ENCODE data around the gene ITGB5. TPM values are rescaled to one million over a fixed set of nuclear protein-coding genes. Genes with fewer than 3 reads are reported as not detected.
"Not testable (repeated sequence)": the region's sequence is repeated elsewhere in the genome, so short reads cannot be mapped to it uniquely, and the experiment has no call there.

Gene ITGB5
- total and polyA plus RNA-seq, 4 donors = 16.9 to 66.6 (median 48.0) TPM

- Histone ChIP-seq H3K9me3 (ENCODE audit: control insufficient read depth in 4 of 4, low read length in 3 of 4) (no peaks in the 10 kb centered on the region), H3K9ac (ENCODE audit: low read depth in 1 of 2, low read length in 2 of 2) (no peak overlapping the region), H3K4me1 (ENCODE audit: control insufficient read depth in 4 of 4, insufficient read depth in 4 of 4, low read length in 3 of 4) (peaks cover 0 to 23% (median 20%) of the 10 kb centered on the region in 4 donors), H3K27ac (ENCODE audit: low read depth in 1 of 2, low read length in 2 of 2) (no peak overlapping the region), H3K4me3 (ENCODE audit: low read depth in 1 of 3, low read length in 3 of 3) (no peak overlapping the region), H3K27me3 (ENCODE audit: control insufficient read depth in 4 of 4, insufficient read depth in 4 of 4, low read length in 3 of 4) (no peaks in the 10 kb centered on the region), H3K36me3 (ENCODE audit: control insufficient read depth in 4 of 4, insufficient read depth in 3 of 4, low read depth in 1 of 4, low read length in 3 of 4) (peaks cover 0 to 3% (median 0%) of the 10 kb centered on the region in 4 donors)
- no peak for DNase-seq (ENCODE audit: low spot score)
- TF ChIP-seq YY1 (IDR thresholded peaks at IDR 0.05) = no peak
- no peak for TF ChIP-seq HNF4G (IDR thresholded peaks at IDR 0.05)
- TF ChIP-seq RXRA (IDR thresholded peaks at IDR 0.05) = no peak
- no peak for TF ChIP-seq NR2F2 (IDR thresholded peaks at IDR 0.05)
- TF ChIP-seq RAD21 (IDR thresholded peaks at IDR 0.05) = no peak
- no peak for TF ChIP-seq EGR1 (IDR thresholded peaks at IDR 0.05; ENCODE audit: low read depth in 2 of 2)
- no peak for TF ChIP-seq GABPA (IDR thresholded peaks at IDR 0.05 in 1 of 2, conservative IDR thresholded peaks at IDR 0.05 in 1 of 2)
- TF ChIP-seq TAF1 (conservative IDR thresholded peaks at IDR 0.05) = no peak
- TF ChIP-seq, protein P1, sequence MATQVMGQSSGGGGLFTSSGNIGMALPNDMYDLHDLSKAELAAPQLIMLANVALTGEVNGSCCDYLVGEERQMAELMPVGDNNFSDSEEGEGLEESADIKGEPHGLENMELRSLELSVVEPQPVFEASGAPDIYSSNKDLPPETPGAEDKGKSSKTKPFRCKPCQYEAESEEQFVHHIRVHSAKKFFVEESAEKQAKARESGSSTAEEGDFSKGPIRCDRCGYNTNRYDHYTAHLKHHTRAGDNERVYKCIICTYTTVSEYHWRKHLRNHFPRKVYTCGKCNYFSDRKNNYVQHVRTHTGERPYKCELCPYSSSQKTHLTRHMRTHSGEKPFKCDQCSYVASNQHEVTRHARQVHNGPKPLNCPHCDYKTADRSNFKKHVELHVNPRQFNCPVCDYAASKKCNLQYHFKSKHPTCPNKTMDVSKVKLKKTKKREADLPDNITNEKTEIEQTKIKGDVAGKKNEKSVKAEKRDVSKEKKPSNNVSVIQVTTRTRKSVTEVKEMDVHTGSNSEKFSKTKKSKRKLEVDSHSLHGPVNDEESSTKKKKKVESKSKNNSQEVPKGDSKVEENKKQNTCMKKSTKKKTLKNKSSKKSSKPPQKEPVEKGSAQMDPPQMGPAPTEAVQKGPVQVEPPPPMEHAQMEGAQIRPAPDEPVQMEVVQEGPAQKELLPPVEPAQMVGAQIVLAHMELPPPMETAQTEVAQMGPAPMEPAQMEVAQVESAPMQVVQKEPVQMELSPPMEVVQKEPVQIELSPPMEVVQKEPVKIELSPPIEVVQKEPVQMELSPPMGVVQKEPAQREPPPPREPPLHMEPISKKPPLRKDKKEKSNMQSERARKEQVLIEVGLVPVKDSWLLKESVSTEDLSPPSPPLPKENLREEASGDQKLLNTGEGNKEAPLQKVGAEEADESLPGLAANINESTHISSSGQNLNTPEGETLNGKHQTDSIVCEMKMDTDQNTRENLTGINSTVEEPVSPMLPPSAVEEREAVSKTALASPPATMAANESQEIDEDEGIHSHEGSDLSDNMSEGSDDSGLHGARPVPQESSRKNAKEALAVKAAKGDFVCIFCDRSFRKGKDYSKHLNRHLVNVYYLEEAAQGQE (IDR thresholded peaks at IDR 0.05) = no peak
- 91% methylated on average over 4 of the region's 4 CpGs for WGBS
Measured at GRCh38 chr3:124783696-124784095, 103.5 kb downstream of the ITGB5 start.

GRCh38 chr3:124782377-124782712 lies 104.8 kb downstream of the ITGB5 start:
- whole genome bisulfite sequencing = 88% methylated on average over 6 of the region's 6 CpGs
- H3K27ac ChIP-seq (ENCODE audit: low read depth in 1 of 2, low read length in 2 of 2); H3K9ac ChIP-seq (ENCODE audit: low read depth in 1 of 2, low read length in 2 of 2); H3K9me3 ChIP-seq (ENCODE audit: control insufficient read depth in 4 of 4, low read length in 3 of 4); DNase-seq (ENCODE audit: low spot score); H3K27me3 ChIP-seq (ENCODE audit: control insufficient read depth in 4 of 4, insufficient read depth in 4 of 4, low read length in 3 of 4); H3K36me3 ChIP-seq (ENCODE audit: control insufficient read depth in 4 of 4, insufficient read depth in 3 of 4, low read depth in 1 of 4, low read length in 3 of 4); H3K4me3 ChIP-seq (ENCODE audit: low read depth in 1 of 3, low read length in 3 of 3): not testable (repeated sequence)
- peaks cover 0 to 23% (median 20%) of the 10 kb centered on the region in 4 donors for H3K4me1 ChIP-seq (ENCODE audit: control insufficient read depth in 4 of 4, insufficient read depth in 4 of 4, low read length in 3 of 4)

GRCh38 chr3:124781476-124782376 lies 105.4 kb downstream of the ITGB5 start:
- DNase-seq (ENCODE audit: low spot score) = no peak
- WGBS = 75% methylated on average over 8 of the region's 8 CpGs
- no peak overlapping the region for H3K9ac ChIP-seq (ENCODE audit: low read depth in 1 of 2, low read length in 2 of 2)
- no peak overlapping the region for H3K4me3 ChIP-seq (ENCODE audit: low read depth in 1 of 3, low read length in 3 of 3)
- H3K27ac ChIP-seq (ENCODE audit: low read depth in 1 of 2, low read length in 2 of 2) = peak overlapping the region; percentile 65 to 78
- H3K27me3 ChIP-seq (ENCODE audit: control insufficient read depth in 4 of 4, insufficient read depth in 4 of 4, low read length in 3 of 4) = no peaks in the 10 kb centered on the region
- peaks cover 0 to 19% (median 18%) of the 10 kb centered on the region in 4 donors for H3K4me1 ChIP-seq (ENCODE audit: control insufficient read depth in 4 of 4, insufficient read depth in 4 of 4, low read length in 3 of 4)
- peaks cover 0 to 3% (median 0%) of the 10 kb centered on the region in 4 donors for H3K36me3 ChIP-seq (ENCODE audit: control insufficient read depth in 4 of 4, insufficient read depth in 3 of 4, low read depth in 1 of 4, low read length in 3 of 4)
- H3K9me3 ChIP-seq (ENCODE audit: control insufficient read depth in 4 of 4, low read length in 3 of 4) = no peaks in the 10 kb centered on the region
- TF ChIP-seq, protein P2, sequence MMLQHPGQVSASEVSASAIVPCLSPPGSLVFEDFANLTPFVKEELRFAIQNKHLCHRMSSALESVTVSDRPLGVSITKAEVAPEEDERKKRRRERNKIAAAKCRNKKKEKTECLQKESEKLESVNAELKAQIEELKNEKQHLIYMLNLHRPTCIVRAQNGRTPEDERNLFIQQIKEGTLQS (IDR thresholded peaks at IDR 0.05) = no peak
- TF ChIP-seq NR2F2 (IDR thresholded peaks at IDR 0.05) = no peak
- no peak for TF ChIP-seq EGR1 (IDR thresholded peaks at IDR 0.05; ENCODE audit: low read depth in 2 of 2)
- no peak for TF ChIP-seq FOXA1 (IDR thresholded peaks at IDR 0.05)
- TF ChIP-seq, protein P1 (IDR thresholded peaks at IDR 0.05) = no peak
- TF ChIP-seq TAF1 (conservative IDR thresholded peaks at IDR 0.05) = no peak
- TF ChIP-seq FOXA2 (IDR thresholded peaks at IDR 0.05) = no peak
- TF ChIP-seq RXRA (IDR thresholded peaks at IDR 0.05) = no peak
- TF ChIP-seq, protein P3, sequence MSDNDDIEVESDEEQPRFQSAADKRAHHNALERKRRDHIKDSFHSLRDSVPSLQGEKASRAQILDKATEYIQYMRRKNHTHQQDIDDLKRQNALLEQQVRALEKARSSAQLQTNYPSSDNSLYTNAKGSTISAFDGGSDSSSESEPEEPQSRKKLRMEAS (IDR thresholded peaks at IDR 0.05) = no peak
- no peak for TF ChIP-seq RAD21 (IDR thresholded peaks at IDR 0.05)
- TF ChIP-seq GABPA (IDR thresholded peaks at IDR 0.05 in 1 of 2, conservative IDR thresholded peaks at IDR 0.05 in 1 of 2) = no peak
- no peak for TF ChIP-seq SP1 (IDR thresholded peaks at IDR 0.05)
- no peak for TF ChIP-seq HNF4A (conservative IDR thresholded peaks at IDR 0.05)
- no peak for TF ChIP-seq YY1 (IDR thresholded peaks at IDR 0.05)
- TF ChIP-seq, protein P4, sequence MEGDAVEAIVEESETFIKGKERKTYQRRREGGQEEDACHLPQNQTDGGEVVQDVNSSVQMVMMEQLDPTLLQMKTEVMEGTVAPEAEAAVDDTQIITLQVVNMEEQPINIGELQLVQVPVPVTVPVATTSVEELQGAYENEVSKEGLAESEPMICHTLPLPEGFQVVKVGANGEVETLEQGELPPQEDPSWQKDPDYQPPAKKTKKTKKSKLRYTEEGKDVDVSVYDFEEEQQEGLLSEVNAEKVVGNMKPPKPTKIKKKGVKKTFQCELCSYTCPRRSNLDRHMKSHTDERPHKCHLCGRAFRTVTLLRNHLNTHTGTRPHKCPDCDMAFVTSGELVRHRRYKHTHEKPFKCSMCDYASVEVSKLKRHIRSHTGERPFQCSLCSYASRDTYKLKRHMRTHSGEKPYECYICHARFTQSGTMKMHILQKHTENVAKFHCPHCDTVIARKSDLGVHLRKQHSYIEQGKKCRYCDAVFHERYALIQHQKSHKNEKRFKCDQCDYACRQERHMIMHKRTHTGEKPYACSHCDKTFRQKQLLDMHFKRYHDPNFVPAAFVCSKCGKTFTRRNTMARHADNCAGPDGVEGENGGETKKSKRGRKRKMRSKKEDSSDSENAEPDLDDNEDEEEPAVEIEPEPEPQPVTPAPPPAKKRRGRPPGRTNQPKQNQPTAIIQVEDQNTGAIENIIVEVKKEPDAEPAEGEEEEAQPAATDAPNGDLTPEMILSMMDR (IDR thresholded peaks at IDR 0.05; ENCODE audit: low read depth, low read length, missing input control) = no peak
- no peak for TF ChIP-seq HNF4G (IDR thresholded peaks at IDR 0.05)

All from liver (tissue), 9 donors.